GM23338 (cell line): ENCODE measurements around the gene ADAMTS17. TPM values are rescaled to one million over a fixed set of nuclear protein-coding genes. Genes with fewer than 3 reads are reported as not detected.

Experiments used
- ATAC-seq: fragments of 200-7000 bp; cut with Tn5 transposase; 3 replicates; pipeline ENCODE4 v1.9.1; 2020
- DNase-seq: peaks from one replicate; pipeline ENCODE4 v3.0.0-alpha.2; 2015; ENCODE audit warnings: low spot score
- H2AFZ ChIP-seq: fragments of 200-600 bp; sonication (generic); 2 replicates; pipeline ENCODE4 v1.8.0; 2016; ENCODE audit warnings: antibody characterized with exemption, mild to moderate bottlenecking, moderate library complexity
- H3F3A ChIP-seq: fragments of 200-600 bp; sonication (generic); replicated peaks from 2 replicates; pipeline ENCODE4 v1.8.0; 2017; ENCODE audit warnings: antibody characterized with exemption, mixed run types, low read depth
- H3K27ac ChIP-seq: fragments of 200-600 bp; sonication (generic); 2 replicates; pipeline ENCODE4 v1.6.1; 2016; ENCODE audit warnings: low read depth
- H3K27me3 ChIP-seq: fragments of 200-600 bp; sonication (generic); 2 replicates; pipeline ENCODE4 v1.8.0; 2016; ENCODE audit warnings: mild to moderate bottlenecking, mixed run types, moderate library complexity; ENCODE audit not compliant: insufficient read depth
- H3K36me3 ChIP-seq: fragments of 200-600 bp; sonication (generic); 2 replicates; pipeline ENCODE4 v1.8.0; 2016; ENCODE audit warnings: mild to moderate bottlenecking; ENCODE audit not compliant: insufficient read depth
- H3K4me1 ChIP-seq: fragments of 200-600 bp; sonication (generic); 2 replicates; pipeline ENCODE4 v1.8.0; 2016; ENCODE audit warnings: mild to moderate bottlenecking, moderate library complexity; ENCODE audit not compliant: insufficient read depth
- H3K4me2 ChIP-seq: fragments of 200-600 bp; sonication (generic); 2 replicates; pipeline ENCODE4 v1.7.1; 2017; ENCODE audit warnings: mixed run types
- H3K4me3 ChIP-seq: fragments of 200-600 bp; sonication (generic); 2 replicates; pipeline ENCODE4 v1.6.1; 2016; ENCODE audit warnings: mixed run types
- H3K79me2 ChIP-seq: fragments of 200-600 bp; sonication (generic); replicated peaks from 2 replicates; pipeline ENCODE4 v1.8.0; 2017; ENCODE audit warnings: mild to moderate bottlenecking; ENCODE audit not compliant: insufficient read depth
- H3K9me2 ChIP-seq: fragments of 200-600 bp; sonication (generic); 2 replicates; pipeline ENCODE4 v1.8.0; 2017; ENCODE audit not compliant: insufficient read depth
- H4K20me1 ChIP-seq: fragments of 200-600 bp; sonication (generic); replicated peaks from 2 replicates; pipeline ENCODE4 v1.8.0; 2017; ENCODE audit warnings: mild to moderate bottlenecking; ENCODE audit not compliant: insufficient read depth
- H3K27ac Mint-ChIP-seq: 2 replicates; pipeline ENCODE4 v1.8.0; 2020; ENCODE audit warnings: inconsistent platforms, mild to moderate bottlenecking, moderate library complexity, mixed read lengths
- H3K27me3 Mint-ChIP-seq: 3 replicates; pipeline ENCODE4 v1.8.0; 2022; ENCODE audit warnings: low read depth, mild to moderate bottlenecking, moderate library complexity, mixed read lengths, inconsistent platforms; ENCODE audit not compliant: insufficient read depth, poor library complexity
- H3K36me3 Mint-ChIP-seq: 3 replicates; pipeline ENCODE4 v1.8.0; 2021; ENCODE audit warnings: low read depth, mild to moderate bottlenecking, inconsistent platforms, moderate library complexity, mixed read lengths
- H3K4me1 Mint-ChIP-seq: 3 replicates; pipeline ENCODE4 v1.8.0; 2020; ENCODE audit warnings: mild to moderate bottlenecking, inconsistent platforms, mixed read lengths
- H3K4me3 Mint-ChIP-seq: 3 replicates; pipeline ENCODE4 v1.8.0; 2021; ENCODE audit warnings: moderate library complexity, mild to moderate bottlenecking, inconsistent platforms, mixed read lengths
- H3K9me3 Mint-ChIP-seq: 3 replicates; pipeline ENCODE4 v1.8.0; 2020; ENCODE audit warnings: moderate library complexity, mild to moderate bottlenecking, inconsistent platforms, mixed read lengths
- CREB1 ChIP-seq: fragments of 250-450 bp; sonication (Bioruptor Pico); IDR thresholded peaks from 2 replicates; pipeline ENCODE4 v1.5.0; 2020; ENCODE audit warnings: low read depth, mild to moderate bottlenecking, moderate library complexity
- CTCF ChIP-seq, 2 experiments: fragments of 200-600 bp in 1 of 2; sonication (generic) in 1 of 2; conservative IDR thresholded peaks; 2 replicates each; pipeline versions ENCODE4 v1.5.1 to v1.6.1; 2016 to 2017; ENCODE audit warnings: antibody characterized with exemption in 2 of 2, low read depth in 2 of 2, mild to moderate bottlenecking in 2 of 2, moderate library complexity in 1 of 2
- ETS1 ChIP-seq: IDR thresholded peaks from 2 replicates; pipeline ENCODE4 v1.6.1; 2016; ENCODE audit warnings: antibody characterized with exemption
- EZH2 ChIP-seq: fragments of 200-600 bp; sonication (generic); IDR thresholded peaks from one replicate; pipeline ENCODE4 v1.8.0; 2017; ENCODE audit warnings: antibody characterized with exemption, mild to moderate bottlenecking, low read depth; ENCODE audit not compliant: unreplicated experiment
- EZH2phosphoT487 ChIP-seq: fragments of 200-600 bp; sonication (generic); IDR thresholded peaks from one replicate; pipeline ENCODE4 v1.8.1; 2018; ENCODE audit warnings: antibody characterized with exemption; ENCODE audit not compliant: unreplicated experiment
- JUNB ChIP-seq: IDR thresholded peaks from one replicate; pipeline ENCODE4 v1.6.1; 2016; ENCODE audit warnings: antibody characterized with exemption; ENCODE audit not compliant: unreplicated experiment
- NANOG ChIP-seq: IDR thresholded peaks from 2 replicates; pipeline ENCODE4 v1.6.1; 2016; ENCODE audit warnings: antibody characterized with exemption, borderline replicate concordance
- POLR2AphosphoS5 ChIP-seq: IDR thresholded peaks from 2 replicates; pipeline ENCODE4 v1.6.1; 2016; ENCODE audit warnings: antibody characterized with exemption, low read depth
- REST ChIP-seq: IDR thresholded peaks from one replicate; pipeline ENCODE4 v1.6.1; 2018; ENCODE audit warnings: antibody characterized with exemption; ENCODE audit not compliant: unreplicated experiment
- STAT1 ChIP-seq: IDR thresholded peaks from one replicate; pipeline ENCODE4 v1.6.1; 2016; ENCODE audit warnings: antibody characterized with exemption; ENCODE audit not compliant: unreplicated experiment
- ZNF114 ChIP-seq: fragments of 250-450 bp; sonication (Bioruptor Pico); IDR thresholded peaks from 2 replicates; pipeline ENCODE4 v1.5.0; 2020; ENCODE audit warnings: mild to moderate bottlenecking, moderate library complexity
- ZNF331 ChIP-seq: fragments of 250-450 bp; sonication (Bioruptor Pico); IDR thresholded peaks from 2 replicates; pipeline ENCODE4 v1.5.0; 2020; ENCODE audit warnings: low read depth, mild to moderate bottlenecking, moderate library complexity
- ZNF462 ChIP-seq: fragments of 250-450 bp; sonication (Bioruptor Pico); IDR thresholded peaks from 2 replicates; pipeline ENCODE4 v1.5.0; 2020; ENCODE audit warnings: mild to moderate bottlenecking, moderate library complexity
- polyA plus RNA-seq: library from polyadenylated mRNA; unstranded; fragments of >200 nt; fragmentation: Nextera tagmentation; extraction: Ambion mirVana; gene quantifications from 2 replicates; pipeline ENCODE4 v1.2.1, GENCODE V29; 2016
- total RNA-seq: library from RNA; depleted of rRNA; stranded (reverse); fragments of >200 nt; shearing (Covaris generic); gene quantifications from 2 replicates; pipeline ENCODE4 v1.2.3, GENCODE V29; 2014

ADAMTS17 gene
- total and polyA plus RNA-seq, 2 experiments from 2014 or later, result 0.60 to 3.8 TPM

GRCh38 chr15:100279849-100280248, 61.9 kb downstream of the ADAMTS17 start:
- H3K4me1 ChIP-seq, result no peaks in the 10 kb centered on the region
- H3K27ac ChIP-seq, result no peak overlapping the region
- no peak for TF ChIP-seq JUNB
- no peak for TF ChIP-seq EZH2
- TF ChIP-seq CREB1 (CRISPR knock-in tag), result no peak
- no peak for TF ChIP-seq ZNF331 (CRISPR knock-in tag)
- TF ChIP-seq CTCF (conservative IDR thresholded peaks at IDR 0.05; ENCODE audit: low read depth in 2 of 2), result no peak
- TF ChIP-seq REST, result no peak
- TF ChIP-seq ZNF462, result no peak
- no peak for TF ChIP-seq STAT1
- TF ChIP-seq EZH2phosphoT487, result no peak
- TF ChIP-seq NANOG, result no peak
- TF ChIP-seq ZNF114 (CRISPR knock-in tag), result no peak
- TF ChIP-seq ETS1, result no peak
- no peak for TF ChIP-seq POLR2AphosphoS5
- Mint-ChIP-seq H3K4me1 (no peaks in the 10 kb centered on the region; the same call in 2 of the 3 replicates), H3K27ac (0 out of 2 replicates have a peak overlapping the region, but pooled peaks have one; percentile 72), H3K4me3 (no peak overlapping the region), H3K27me3 (peaks cover 4% of the 10 kb centered on the region), H3K9me3 (no peaks in the 10 kb centered on the region; the same call in 1 of the 3 replicates), H3K36me3 (no peaks in the 10 kb centered on the region; the same call in 2 of the 3 replicates)
- DNase-seq, result no peak
- no peaks in the 10 kb centered on the region for H3F3A ChIP-seq
- no peak overlapping the region for H2AFZ ChIP-seq
- H3K4me2 ChIP-seq, result no peak overlapping the region
- H3K79me2 ChIP-seq, result no peaks in the 10 kb centered on the region
- H3K4me3 ChIP-seq, result no peak overlapping the region
- 0 out of 2 replicates have a peak, but pooled peaks cover 5% of the 10 kb centered on the region for H3K9me2 ChIP-seq
- no peak for ATAC-seq
- H3K27me3 ChIP-seq, result no peaks in the 10 kb centered on the region
- H4K20me1 ChIP-seq, result no peaks in the 10 kb centered on the region
- H3K36me3 ChIP-seq, result no peaks in the 10 kb centered on the region
